Endodermal cell (in vitro differentiated cells): ENCODE data around the gene SH3BP1. TPM values are rescaled to one million over a fixed set of nuclear protein-coding genes. Genes with fewer than 3 reads are reported as not detected.

Source experiments
- DNase-seq: peaks from one replicate; pipeline ENCODE4 v3.0.0-alpha.2; 2017
- H3K27ac ChIP-seq: 2 replicates; pipeline ENCODE4 v1.5.1; 2013; ENCODE audit warnings: mild to moderate bottlenecking, low read depth, low read length, moderate library complexity
- H3K27me3 ChIP-seq: 2 replicates; pipeline ENCODE4 v1.6.1; 2013; ENCODE audit warnings: mild to moderate bottlenecking, low read length, moderate library complexity; ENCODE audit not compliant: insufficient read depth, control insufficient read depth, poor library complexity, severe bottlenecking
- H3K36me3 ChIP-seq: 2 replicates; pipeline ENCODE4 v1.7.0; 2013; ENCODE audit warnings: mild to moderate bottlenecking, low read length, moderate library complexity; ENCODE audit not compliant: control insufficient read depth, insufficient read depth
- H3K4me1 ChIP-seq: one replicate; pipeline ENCODE4 v1.7.0; 2013; ENCODE audit warnings: low read length; ENCODE audit not compliant: control insufficient read depth, insufficient read depth
- H3K4me3 ChIP-seq: 2 replicates; pipeline ENCODE4 v1.5.1; 2013; ENCODE audit warnings: mild to moderate bottlenecking, low read length, moderate library complexity
- H3K9ac ChIP-seq: 2 replicates; pipeline ENCODE4 v1.6.1; 2013; ENCODE audit warnings: mild to moderate bottlenecking, low read length, moderate library complexity; ENCODE audit not compliant: poor library complexity, severe bottlenecking; ENCODE audit errors: extremely low read depth
- H3K9me3 ChIP-seq: 2 replicates; pipeline ENCODE4 v1.6.1; 2013; ENCODE audit warnings: mild to moderate bottlenecking, low read length, moderate library complexity; ENCODE audit not compliant: control insufficient read depth
- H3K27ac Mint-ChIP-seq: 2 replicates; pipeline ENCODE4 v1.8.0; 2020; ENCODE audit warnings: mixed read lengths
- H3K27me3 Mint-ChIP-seq: 2 replicates; pipeline ENCODE4 v1.8.0; 2021; ENCODE audit warnings: mild to moderate bottlenecking, mixed read lengths; ENCODE audit not compliant: insufficient read depth
- H3K36me3 Mint-ChIP-seq: 2 replicates; pipeline ENCODE4 v1.8.0; 2020; ENCODE audit warnings: low read depth, mixed read lengths
- H3K4me1 Mint-ChIP-seq: 2 replicates; pipeline ENCODE4 v1.8.0; 2020; ENCODE audit warnings: mixed read lengths
- H3K4me3 Mint-ChIP-seq: 2 replicates; pipeline ENCODE4 v1.8.0; 2020; ENCODE audit warnings: mild to moderate bottlenecking, moderate library complexity, mixed read lengths
- H3K9me3 Mint-ChIP-seq: 2 replicates; pipeline ENCODE4 v1.8.0; 2020; ENCODE audit warnings: mild to moderate bottlenecking, mixed read lengths
- WGBS, 2 experiments: methylation state at CpG; one replicate each; pipeline versions ENCODE4 v1.1.5 to v1.1.7; 2013; ENCODE audit warnings: missing lambda C conversion rate in 2 of 2, mixed read lengths in 1 of 2; ENCODE audit not compliant: insufficient coverage in 1 of 2, insufficient read length in 1 of 2; 5-methylcytosine and 5-hydroxymethylcytosine counted together
- total RNA-seq, 2 donors: library from RNA; stranded (reverse); fragmentation: NEBNext Ultra II Directional in 1 of 2; extraction: Animal tissue kit (Norgen Biotek cat#: 25700) in 1 of 2; gene quantifications; 2 replicates in 1 of 2; 3 replicates in 1 of 2; pipeline ENCODE4 v1.2.1, GENCODE V29; 2021
- TF ChIP-seq, protein P1 (sequence below): fragments of 200-600 bp; sonication (generic); conservative IDR thresholded peaks from 2 replicates; pipeline ENCODE4 v1.5.0; 2021; ENCODE audit warnings: antibody characterized with exemption, mild to moderate bottlenecking

The SH3BP1 gene
- total RNA-seq, 2 donors from 2014 or later = 37.7 to 38.6 TPM

DNA sequence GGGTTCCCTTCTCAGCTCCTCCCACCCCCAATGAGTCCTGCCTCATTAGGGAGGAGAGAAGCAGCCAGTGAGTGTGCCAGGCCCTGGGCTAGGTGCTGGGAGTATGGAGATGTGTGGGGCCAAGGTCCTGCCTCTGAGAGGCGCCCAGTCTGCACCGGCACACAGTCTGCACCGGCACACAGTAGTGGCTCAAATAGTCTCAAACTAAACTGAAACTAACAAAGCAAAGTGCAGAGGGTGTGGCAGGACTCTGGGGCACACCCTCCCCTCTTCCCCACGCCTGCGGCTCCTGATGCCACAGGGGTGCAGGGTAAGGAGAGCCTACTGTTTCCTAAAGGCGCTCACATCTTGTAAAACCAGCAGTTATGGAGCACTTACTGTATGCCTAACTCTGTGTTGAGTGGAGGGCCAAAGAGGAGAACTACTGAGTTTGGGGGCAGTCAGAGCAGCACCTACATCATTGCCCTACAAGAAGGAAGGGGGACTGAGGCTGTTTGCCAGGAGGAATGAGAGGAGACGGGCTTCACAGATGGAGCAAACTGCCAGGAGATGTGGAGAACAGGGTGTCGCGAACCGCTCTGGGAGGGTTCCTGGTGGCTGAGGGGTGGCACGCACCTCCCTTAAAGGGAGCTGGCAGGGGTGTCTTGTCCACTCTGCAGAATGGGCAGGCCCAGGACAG is 939 bp upstream of the SH3BP1 start:
- H3K9me3 ChIP-seq = no peaks in the 10 kb centered on the region
- peaks cover 5% of the 10 kb centered on the region for H3K36me3 Mint-ChIP-seq

DNA sequence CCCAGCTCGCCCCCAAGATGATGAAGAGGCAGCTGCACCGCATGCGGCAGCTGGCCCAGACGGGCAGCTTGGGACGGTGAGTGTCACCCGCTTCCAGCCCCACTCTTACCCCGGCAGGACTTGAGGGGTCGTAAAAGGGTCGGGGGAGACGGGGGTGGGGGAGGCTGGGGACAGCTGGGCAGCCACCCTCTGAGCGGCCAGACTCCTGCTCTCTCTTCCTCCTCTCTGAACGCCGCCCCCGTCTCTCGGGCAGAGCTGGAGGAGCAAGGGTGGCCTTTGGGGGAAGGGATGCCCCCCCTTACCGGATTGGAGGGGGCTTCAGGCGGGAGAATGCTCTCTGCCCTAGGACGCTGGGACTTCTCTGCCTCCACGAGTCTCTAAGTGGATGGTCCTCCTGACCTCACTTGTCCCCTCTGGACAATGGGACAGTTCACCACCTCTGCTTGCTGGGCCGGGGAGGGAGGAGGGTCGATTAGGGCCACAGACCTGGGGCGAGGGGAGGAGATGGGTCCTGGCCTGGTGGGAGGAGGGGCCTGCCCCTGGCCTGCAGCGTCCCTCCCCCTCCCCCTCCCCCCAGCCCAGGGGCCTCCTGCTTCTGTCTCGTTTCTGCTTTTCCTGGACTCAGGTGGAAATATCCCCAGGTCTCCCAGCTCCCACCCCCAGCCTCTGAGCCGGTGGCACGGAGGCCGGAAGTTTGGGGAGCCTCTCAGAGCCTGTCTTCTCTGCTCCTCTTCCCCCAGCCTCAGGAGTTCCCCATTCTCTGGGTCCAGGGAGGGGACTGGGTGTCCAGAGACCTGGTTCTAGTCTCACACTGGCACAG is 512 bp downstream of the SH3BP1 start:
- peak overlapping the region; percentile 35 for H3K27ac Mint-ChIP-seq
- H3K4me1 Mint-ChIP-seq = peaks cover 14% of the 10 kb centered on the region
- DNase-seq = peak; percentile 77
- Histone ChIP-seq H3K27me3 (no peaks in the 10 kb centered on the region), H3K27ac (no peak overlapping the region), H3K36me3 (peaks cover 7% of the 10 kb centered on the region), H3K9me3 (no peaks in the 10 kb centered on the region), H3K4me3 (peak overlapping the region; percentile 87), H3K9ac (peak overlapping the region; percentile 53), H3K4me1 (peaks cover 6% of the 10 kb centered on the region)
- peaks cover 10% of the 10 kb centered on the region for H3K36me3 Mint-ChIP-seq
- H3K9me3 Mint-ChIP-seq = no peaks in the 10 kb centered on the region
- H3K27me3 Mint-ChIP-seq = no peaks in the 10 kb centered on the region
- TF ChIP-seq, protein P1, sequence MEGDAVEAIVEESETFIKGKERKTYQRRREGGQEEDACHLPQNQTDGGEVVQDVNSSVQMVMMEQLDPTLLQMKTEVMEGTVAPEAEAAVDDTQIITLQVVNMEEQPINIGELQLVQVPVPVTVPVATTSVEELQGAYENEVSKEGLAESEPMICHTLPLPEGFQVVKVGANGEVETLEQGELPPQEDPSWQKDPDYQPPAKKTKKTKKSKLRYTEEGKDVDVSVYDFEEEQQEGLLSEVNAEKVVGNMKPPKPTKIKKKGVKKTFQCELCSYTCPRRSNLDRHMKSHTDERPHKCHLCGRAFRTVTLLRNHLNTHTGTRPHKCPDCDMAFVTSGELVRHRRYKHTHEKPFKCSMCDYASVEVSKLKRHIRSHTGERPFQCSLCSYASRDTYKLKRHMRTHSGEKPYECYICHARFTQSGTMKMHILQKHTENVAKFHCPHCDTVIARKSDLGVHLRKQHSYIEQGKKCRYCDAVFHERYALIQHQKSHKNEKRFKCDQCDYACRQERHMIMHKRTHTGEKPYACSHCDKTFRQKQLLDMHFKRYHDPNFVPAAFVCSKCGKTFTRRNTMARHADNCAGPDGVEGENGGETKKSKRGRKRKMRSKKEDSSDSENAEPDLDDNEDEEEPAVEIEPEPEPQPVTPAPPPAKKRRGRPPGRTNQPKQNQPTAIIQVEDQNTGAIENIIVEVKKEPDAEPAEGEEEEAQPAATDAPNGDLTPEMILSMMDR = no peak
- WGBS, 2 experiments = 7 to 12% methylated on average over 5 to 20 of the region's 27 CpGs
- H3K4me3 Mint-ChIP-seq = peak overlapping the region; percentile 69

More for the DNA sequence above, 939 bp upstream of the SH3BP1 start:
- Histone ChIP-seq H3K36me3 (no peaks in the 10 kb centered on the region), H3K4me1 (peaks cover 12% of the 10 kb centered on the region), H3K4me3 (peak overlapping the region; percentile 87), H3K27ac (no peak overlapping the region), H3K27me3 (no peaks in the 10 kb centered on the region), H3K9ac (no peak overlapping the region)
- H3K9me3 Mint-ChIP-seq = no peaks in the 10 kb centered on the region
- TF ChIP-seq, protein P1 = no peak
- no peaks in the 10 kb centered on the region for H3K27me3 Mint-ChIP-seq
- DNase-seq = peak; percentile 77
- H3K4me3 Mint-ChIP-seq = peak overlapping the region; percentile 69
- peaks cover 25% of the 10 kb centered on the region for H3K4me1 Mint-ChIP-seq
- WGBS, 2 experiments = 80 to 93% methylated on average over 6 to 11 of the region's 11 CpGs
- peak overlapping the region; percentile 36 for H3K27ac Mint-ChIP-seq

DNA sequence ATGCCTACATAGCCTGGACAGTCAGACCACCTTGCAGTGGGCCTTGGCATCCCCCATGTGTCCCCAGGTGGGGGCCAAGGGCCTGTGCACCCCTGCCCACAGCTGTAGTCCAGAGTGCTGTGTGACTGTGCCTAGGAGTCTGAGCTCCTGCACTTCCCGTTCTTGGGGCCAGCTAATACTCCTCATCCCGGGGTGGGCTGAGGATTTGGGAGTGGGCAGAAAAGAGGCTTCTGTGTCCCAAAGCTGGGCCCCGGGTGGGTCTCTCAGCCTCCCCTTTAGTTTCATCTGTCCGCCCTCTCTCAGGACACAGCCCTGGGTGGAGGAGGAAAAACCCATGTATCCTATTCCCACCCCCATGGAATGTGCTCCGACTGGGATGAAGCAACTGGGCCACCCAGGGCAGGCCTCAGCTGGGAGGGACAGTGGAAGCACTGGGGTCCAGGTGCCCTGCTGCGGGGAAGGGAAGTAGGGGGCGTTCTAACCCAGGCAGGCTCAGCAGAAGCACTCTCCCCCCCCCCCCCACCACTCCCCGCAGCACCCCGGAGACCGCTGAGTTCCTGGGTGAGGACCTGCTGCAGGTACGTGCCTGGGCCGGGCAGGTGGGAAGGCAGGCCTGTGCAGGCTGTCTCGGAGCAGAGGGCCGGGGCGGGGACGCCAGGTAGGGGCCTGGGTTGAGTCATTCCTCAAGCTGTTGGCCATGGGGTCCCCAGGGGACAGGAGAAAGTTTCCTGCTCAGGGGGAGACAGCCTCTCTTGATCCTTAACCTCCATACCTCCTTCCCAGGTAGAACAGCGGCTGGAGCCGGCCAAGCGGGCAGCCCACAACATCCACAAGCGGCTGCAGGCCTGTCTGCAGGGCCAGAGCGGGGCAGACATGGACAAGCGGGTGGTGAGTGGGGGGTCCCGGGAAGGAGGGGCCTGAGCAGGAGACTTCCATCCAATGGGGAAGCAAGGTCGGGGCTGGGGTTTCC is 1.4 kb downstream of the SH3BP1 start:
- no peak overlapping the region for H3K27ac Mint-ChIP-seq

More for the DNA sequence above, 1.4 kb downstream of the SH3BP1 start:
- Histone ChIP-seq H3K9ac (no peak overlapping the region), H3K4me3 (peak overlapping the region; percentile 87), H3K9me3 (no peaks in the 10 kb centered on the region), H3K27me3 (no peaks in the 10 kb centered on the region), H3K4me1 (peaks cover 6% of the 10 kb centered on the region), H3K27ac (no peak overlapping the region), H3K36me3 (peaks cover 9% of the 10 kb centered on the region)
- TF ChIP-seq, protein P1 = no peak
- peak overlapping the region; percentile 69 for H3K4me3 Mint-ChIP-seq
- H3K36me3 Mint-ChIP-seq = peaks cover 18% of the 10 kb centered on the region
- WGBS, 2 experiments = 87 to 90% methylated on average over 11 to 23 of the region's 24 CpGs
- H3K9me3 Mint-ChIP-seq = no peaks in the 10 kb centered on the region
- H3K27me3 Mint-ChIP-seq = no peaks in the 10 kb centered on the region
- peaks cover 14% of the 10 kb centered on the region for H3K4me1 Mint-ChIP-seq
- no peak for DNase-seq
